ENCODE data around the gene CCDC93.

GRCh38 chr2:118054213-118055008 lies 40.5 kb upstream of the CCDC93 start:
- no peak for TF ChIP-seq CTCF (IDR thresholded peaks at IDR 0.05)
- no peak for TF ChIP-seq POLR2AphosphoS5 (IDR thresholded peaks at IDR 0.05; ENCODE audit: low read depth, low read length)
